ENCODE data around the gene SUSD6. TPM values are rescaled to one million over a fixed set of nuclear protein-coding genes. Genes with fewer than 3 reads are reported as not detected.

The SUSD6 gene
- polyA plus RNA-seq, 1 of the 3 experiments (the other 2 are of a cell fraction): 8.5 TPM

GRCh38 chr14:69694730-69695281, 83.4 kb downstream of the SUSD6 start:
- no peaks in the 10 kb centered on the region for H3K9me2 ChIP-seq
- POLR2A ChIA-PET: no interaction called here
- H3K27ac ChIP-seq (ENCODE audit: low read depth in 2 of 2, low read length in 1 of 2): peak overlapping the region in 1 of 2 experiments; percentile 97; a peak in 2 of 4 replicates
- no peak for DNase-seq
- CTCF ChIA-PET: no interaction called here
- no peaks in the 10 kb centered on the region for H3K79me2 ChIP-seq (ENCODE audit: insufficient read depth)
- H2AFZ ChIP-seq (ENCODE audit: low read depth): no peak overlapping the region
- H3K27me3 ChIP-seq (ENCODE audit: insufficient read depth): no peaks in the 10 kb centered on the region
- no peak overlapping the region for H3K4me2 ChIP-seq
- H3K9ac ChIP-seq: no peak overlapping the region
- no peaks in the 10 kb centered on the region for H3K36me3 ChIP-seq (replicated peaks in 1 of 2; ENCODE audit: control insufficient read depth in 1 of 2, insufficient read depth in 2 of 2, low read length in 1 of 2)
- peaks cover 9 to 48% of the 10 kb centered on the region in 2 experiments; a peak in 3 of 4 replicates for H3K4me1 ChIP-seq (ENCODE audit: control insufficient read depth in 1 of 2, insufficient read depth in 2 of 2, low read depth in 1 of 2, low read length in 1 of 2)
- no peaks in the 10 kb centered on the region for H4K20me1 ChIP-seq (ENCODE audit: insufficient read depth)
- 94% methylated on average over 5 of the region's 5 CpGs for WGBS (ENCODE audit: low lambda C conversion rate)
- H3F3A ChIP-seq (replicated peaks; ENCODE audit: insufficient read depth): no peaks in the 10 kb centered on the region
- no peak for TF ChIP-seq TAF1 (IDR thresholded peaks at IDR 0.05; ENCODE audit: borderline replicate concordance, low read depth, low read length)
- TF ChIP-seq REST (IDR thresholded peaks at IDR 0.05; ENCODE audit: low read depth, low read length): no peak
- TF ChIP-seq PBX3 (IDR thresholded peaks at IDR 0.05): no peak
- TF ChIP-seq NRF1 (IDR thresholded peaks at IDR 0.05; ENCODE audit: low read depth, low read length): no peak
- no peak for TF ChIP-seq USF1 (IDR thresholded peaks at IDR 0.05; ENCODE audit: borderline replicate concordance, low read depth)
- no peak for TF ChIP-seq RFX5 (IDR thresholded peaks at IDR 0.05; ENCODE audit: low read length)
- no peak for TF ChIP-seq GABPA (IDR thresholded peaks at IDR 0.05; ENCODE audit: low read depth)
- TF ChIP-seq TCF12 (IDR thresholded peaks at IDR 0.05): no peak
- TF ChIP-seq NFIC (IDR thresholded peaks at IDR 0.05; ENCODE audit: borderline replicate concordance): no peak
- no peak for TF ChIP-seq FOXJ3 (CRISPR knock-in tag; IDR thresholded peaks at IDR 0.05)
- TF ChIP-seq CHD2 (IDR thresholded peaks at IDR 0.05; ENCODE audit: low read length, partially characterized antibody): no peak
- no peak for TF ChIP-seq TEAD4 (IDR thresholded peaks at IDR 0.05; ENCODE audit: borderline replicate concordance, insufficient read depth)
- no peak for TF ChIP-seq YY1 (IDR thresholded peaks at IDR 0.05; ENCODE audit: low read depth)
- TF ChIP-seq MAX (IDR thresholded peaks at IDR 0.05; ENCODE audit: low read depth): no peak
- no peak for TF ChIP-seq SMC3 (IDR thresholded peaks at IDR 0.05; ENCODE audit: low read depth, low read length)
- no peak for TF ChIP-seq CTCF (IDR thresholded peaks at IDR 0.05)
- no peak overlapping the region for H3K4me3 ChIP-seq (ENCODE audit: low read depth in 2 of 2, low read length in 1 of 2)
- H3K9me3 ChIP-seq: no peaks in the 10 kb centered on the region
